ENCODE measurements around the gene PHRF1.
A peak's percentile ranks its signal among the peaks of the same experiment; 100 is the strongest.

PHRF1 gene

GRCh38 chr11:559712-560304 is 16.5 kb upstream of the PHRF1 start:
- Histone ChIP-seq H3K4me3 (ENCODE audit: extremely low read depth, insufficient read depth, low read length, poor library complexity, severe bottlenecking) (peak overlapping the region; percentile 63), H3K9me3 (ENCODE audit: control insufficient read depth, low read length) (no peaks in the 10 kb centered on the region), H3K27ac (ENCODE audit: low read depth, low read length, severe bottlenecking) (no peak overlapping the region), H3K36me3 (ENCODE audit: control insufficient read depth, insufficient read depth, low read length) (no peaks in the 10 kb centered on the region), H3K4me1 (ENCODE audit: control insufficient read depth, insufficient read depth, low read length, poor library complexity, severe bottlenecking) (no peaks in the 10 kb centered on the region)
- WGBS, 2 experiments (ENCODE audit: insufficient coverage in 2 of 2): 72 to 73% methylated on average over 17 of the region's 18 CpGs

DNA sequence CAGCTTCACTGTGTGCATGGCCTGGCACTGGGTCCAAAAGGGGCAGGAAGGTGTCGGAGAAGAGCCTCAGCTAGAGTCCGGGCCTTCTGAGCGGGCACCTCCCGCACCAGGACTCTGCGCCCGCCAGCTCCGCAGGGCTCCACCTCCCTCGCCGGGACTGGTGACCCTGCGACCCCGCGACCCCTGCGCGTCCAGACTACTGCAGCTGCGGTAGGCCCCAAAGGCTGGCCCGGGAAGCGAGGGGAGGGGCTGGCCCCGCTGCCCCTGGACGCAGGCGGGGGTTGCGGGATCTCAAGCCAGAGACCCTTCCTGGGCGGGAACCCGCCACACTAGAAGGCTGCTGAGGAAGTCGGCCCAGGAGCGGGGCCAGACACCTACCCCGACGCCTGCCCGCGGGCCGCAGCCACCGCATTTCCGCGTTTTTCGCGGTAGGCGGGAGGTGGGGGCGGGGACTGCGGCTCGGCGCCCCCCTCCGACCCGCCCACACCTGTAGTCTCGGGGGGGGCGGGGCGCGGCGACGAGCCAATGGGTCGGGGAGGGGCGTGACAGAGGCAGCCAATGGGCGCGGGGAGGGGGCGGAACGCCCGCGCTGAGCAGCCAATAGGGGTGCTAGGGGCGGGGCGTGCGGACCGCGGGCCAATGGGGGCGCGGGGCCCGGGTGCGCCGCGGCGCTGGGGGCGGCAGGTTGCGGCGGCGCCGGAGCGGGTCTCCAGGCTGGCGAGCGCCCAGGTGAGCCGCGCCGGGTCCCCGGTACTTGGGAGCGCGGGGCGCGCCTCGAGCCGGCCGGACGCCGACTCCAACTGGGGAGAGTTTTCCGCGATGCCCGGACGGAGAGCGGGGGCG is 15.7 kb upstream of the PHRF1 start, which contains the start of the genes LMNTD2 and RASSF7:
Gene LMNTD2 (minus strand): TSS at position 434 of the 843 bp plus-strand sequence. CDS start 22 bp downstream, at position 412.
Gene RASSF7 (plus strand): TSS at position 666 of the 843 bp plus-strand sequence. CDS start 799 bp downstream, outside the sequence.
- Histone ChIP-seq H3K9me3 (ENCODE audit: control insufficient read depth, low read length) (no peaks in the 10 kb centered on the region), H3K27ac (ENCODE audit: low read depth, low read length, severe bottlenecking) (no peak within 1 kb of the TSS), H3K4me3 (ENCODE audit: extremely low read depth, insufficient read depth, low read length, poor library complexity, severe bottlenecking) (peak within 1 kb of the TSS; percentile 63), H3K36me3 (ENCODE audit: control insufficient read depth, insufficient read depth, low read length) (no peaks in the 10 kb centered on the region), H3K4me1 (ENCODE audit: control insufficient read depth, insufficient read depth, low read length, poor library complexity, severe bottlenecking) (no peaks in the 10 kb centered on the region)
- 3 to 4% methylated on average over 64 to 67 of the region's 95 CpGs for WGBS, 2 experiments (ENCODE audit: insufficient coverage in 2 of 2)

GRCh38 chr11:561148-562003 is 14.9 kb upstream of the PHRF1 start:
- H3K4me3 ChIP-seq (ENCODE audit: extremely low read depth, insufficient read depth, low read length, poor library complexity, severe bottlenecking): peak overlapping the region; percentile 63
- H3K27ac ChIP-seq (ENCODE audit: low read depth, low read length, severe bottlenecking): no peak overlapping the region
- no peaks in the 10 kb centered on the region for H3K36me3 ChIP-seq (ENCODE audit: control insufficient read depth, insufficient read depth, low read length)
- H3K4me1 ChIP-seq (ENCODE audit: control insufficient read depth, insufficient read depth, low read length, poor library complexity, severe bottlenecking): no peaks in the 10 kb centered on the region
- WGBS, 2 experiments (ENCODE audit: insufficient coverage in 2 of 2): 12 to 22% methylated on average over 30 to 53 of the region's 67 CpGs
- no peaks in the 10 kb centered on the region for H3K9me3 ChIP-seq (ENCODE audit: control insufficient read depth, low read length)

- Histone ChIP-seq H3K4me1 (ENCODE audit: control insufficient read depth, insufficient read depth, low read length, poor library complexity, severe bottlenecking) (no peaks in the 10 kb centered on the region), H3K9me3 (ENCODE audit: control insufficient read depth, low read length) (no peaks in the 10 kb centered on the region), H3K36me3 (ENCODE audit: control insufficient read depth, insufficient read depth, low read length) (no peaks in the 10 kb centered on the region), H3K27ac (ENCODE audit: low read depth, low read length, severe bottlenecking) (no peak overlapping the region), H3K4me3 (ENCODE audit: extremely low read depth, insufficient read depth, low read length, poor library complexity, severe bottlenecking) (no peak overlapping the region)
- WGBS, 2 experiments (ENCODE audit: insufficient coverage in 2 of 2): 93 to 94% methylated on average over 26 to 29 of the region's 29 CpGs
These were observed 14.1 kb upstream of the PHRF1 start for GRCh38 chr11:562046-562645.

GRCh38 chr11:563066-563811 is 13.0 kb upstream of the PHRF1 start:
- 90 to 93% methylated on average over 15 to 16 of the region's 18 CpGs for WGBS, 2 experiments (ENCODE audit: insufficient coverage in 2 of 2)
- Histone ChIP-seq H3K9me3 (ENCODE audit: control insufficient read depth, low read length) (no peaks in the 10 kb centered on the region), H3K4me1 (ENCODE audit: control insufficient read depth, insufficient read depth, low read length, poor library complexity, severe bottlenecking) (no peaks in the 10 kb centered on the region), H3K27ac (ENCODE audit: low read depth, low read length, severe bottlenecking) (no peak overlapping the region), H3K36me3 (ENCODE audit: control insufficient read depth, insufficient read depth, low read length) (no peaks in the 10 kb centered on the region), H3K4me3 (ENCODE audit: extremely low read depth, insufficient read depth, low read length, poor library complexity, severe bottlenecking) (no peak overlapping the region)

DNA sequence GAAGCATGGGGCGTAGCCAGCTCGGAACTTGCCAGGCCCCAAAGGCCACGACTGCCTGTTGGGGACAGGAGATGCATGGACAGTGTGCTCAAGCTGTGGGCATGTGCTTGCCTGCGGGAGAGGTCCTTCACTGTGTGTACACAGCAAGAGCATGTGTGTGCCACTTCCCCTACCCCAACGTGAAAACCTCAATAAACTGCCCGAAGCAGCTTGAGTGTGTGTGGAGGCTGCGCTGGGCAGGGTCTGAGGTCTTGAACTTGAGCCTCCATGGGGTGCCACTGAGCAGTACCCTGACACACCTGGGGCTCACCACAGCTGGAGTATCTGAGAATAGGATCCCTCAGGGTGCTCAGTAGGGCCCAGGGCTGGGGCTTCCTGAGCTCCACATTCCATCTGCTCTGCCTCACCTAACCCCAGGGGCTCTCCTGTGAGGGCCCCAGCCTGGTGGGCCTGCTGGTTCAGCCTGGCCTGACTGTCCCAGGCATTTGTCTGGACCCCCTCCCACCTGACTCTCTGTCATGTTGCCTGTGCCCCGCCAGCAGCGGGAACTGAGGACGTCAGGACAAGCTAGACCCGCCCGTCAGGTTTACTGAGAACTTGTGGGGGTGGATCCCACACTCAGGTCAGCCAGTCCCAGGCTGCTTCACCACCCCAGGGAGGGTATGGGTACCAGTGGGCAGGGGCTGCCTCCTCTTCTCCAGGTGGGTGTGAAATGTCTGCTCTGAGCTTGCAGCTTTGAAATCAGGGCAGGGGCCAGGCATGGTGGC is 12.3 kb upstream of the PHRF1 start:
- WGBS, 2 experiments (ENCODE audit: insufficient coverage in 2 of 2): 91 to 94% methylated on average over 6 to 12 of the region's 12 CpGs
- Histone ChIP-seq H3K27ac (ENCODE audit: low read depth, low read length, severe bottlenecking) (no peak overlapping the region), H3K36me3 (ENCODE audit: control insufficient read depth, insufficient read depth, low read length) (no peaks in the 10 kb centered on the region), H3K4me3 (ENCODE audit: extremely low read depth, insufficient read depth, low read length, poor library complexity, severe bottlenecking) (no peak overlapping the region), H3K9me3 (ENCODE audit: control insufficient read depth, low read length) (no peaks in the 10 kb centered on the region), H3K4me1 (ENCODE audit: control insufficient read depth, insufficient read depth, low read length, poor library complexity, severe bottlenecking) (no peaks in the 10 kb centered on the region)

DNA sequence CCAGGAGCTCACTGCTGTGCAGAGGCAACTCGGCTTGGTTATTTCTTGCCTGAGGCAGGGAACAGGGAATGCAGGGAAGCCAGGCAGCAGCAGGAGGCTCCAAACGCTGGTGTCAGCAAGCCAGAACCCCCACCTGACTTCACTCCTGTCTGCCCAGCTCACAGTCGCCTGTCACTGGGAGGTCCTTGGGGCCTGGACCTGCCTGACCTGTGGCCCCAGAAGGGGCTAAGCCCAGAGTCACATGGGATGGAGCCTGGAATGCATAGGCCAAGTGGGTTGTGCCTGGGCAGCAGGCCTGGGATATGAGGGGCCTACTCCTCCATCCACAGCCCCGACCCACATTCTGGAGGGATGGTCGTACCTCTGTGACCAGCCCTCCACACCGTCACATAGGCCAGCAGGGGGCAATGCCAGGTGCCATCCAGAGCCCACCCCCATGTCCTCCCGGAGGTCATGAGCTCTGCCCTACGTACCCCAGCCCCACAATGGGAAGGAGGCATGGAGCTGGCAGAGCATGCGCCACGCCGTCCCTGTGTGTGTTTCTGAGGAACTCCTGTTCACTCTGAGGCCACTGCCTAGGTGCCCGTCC is 10.3 kb upstream of the PHRF1 start:
- Histone ChIP-seq H3K36me3 (ENCODE audit: control insufficient read depth, insufficient read depth, low read length) (no peaks in the 10 kb centered on the region), H3K27ac (ENCODE audit: low read depth, low read length, severe bottlenecking) (no peak overlapping the region), H3K9me3 (ENCODE audit: control insufficient read depth, low read length) (no peaks in the 10 kb centered on the region), H3K4me3 (ENCODE audit: extremely low read depth, insufficient read depth, low read length, poor library complexity, severe bottlenecking) (no peak overlapping the region), H3K4me1 (ENCODE audit: control insufficient read depth, insufficient read depth, low read length, poor library complexity, severe bottlenecking) (no peaks in the 10 kb centered on the region)
- 72 to 84% methylated on average over 10 to 11 of the region's 12 CpGs for WGBS, 2 experiments (ENCODE audit: insufficient coverage in 2 of 2)

GRCh38 chr11:567011-567628 is 9.2 kb upstream of the PHRF1 start:
- no peaks in the 10 kb centered on the region for H3K4me1 ChIP-seq (ENCODE audit: control insufficient read depth, insufficient read depth, low read length, poor library complexity, severe bottlenecking)
- H3K27ac ChIP-seq (ENCODE audit: low read depth, low read length, severe bottlenecking): no peak overlapping the region
- no peaks in the 10 kb centered on the region for H3K9me3 ChIP-seq (ENCODE audit: control insufficient read depth, low read length)
- peak overlapping the region; percentile 51 for H3K4me3 ChIP-seq (ENCODE audit: extremely low read depth, insufficient read depth, low read length, poor library complexity, severe bottlenecking)
- H3K36me3 ChIP-seq (ENCODE audit: control insufficient read depth, insufficient read depth, low read length): no peaks in the 10 kb centered on the region
- 90 to 91% methylated on average over 17 to 18 of the region's 18 CpGs for WGBS, 2 experiments (ENCODE audit: insufficient coverage in 2 of 2)

All from mesodermal cell (in vitro differentiated cells).